Measurements from ENCODE around the gene GNAS-AS1. TPM values are rescaled to one million over a fixed set of nuclear protein-coding genes. Genes with fewer than 3 reads are reported as not detected.

Gene GNAS-AS1
- total and polyA plus RNA-seq, 2 of the 8 experiments (the other 6 are each of a cell fraction or from before 2014, with no cell fraction given) = 4.7 to 13.7 TPM

- peaks cover 3% of the 10 kb centered on the region for H3K79me1 ChIP-seq (ENCODE audit: low read depth, low read length)
- no peak overlapping the region for H4K8ac ChIP-seq (ENCODE audit: extremely low read depth, insufficient read depth, low read length)
- H2BK20ac ChIP-seq (ENCODE audit: low read length) = no peak overlapping the region
- no peak overlapping the region for H3K4me2 ChIP-seq (ENCODE audit: insufficient read depth in 1 of 2, low read depth in 2 of 2, low read length in 2 of 2)
- no peak overlapping the region for H3K14ac ChIP-seq (ENCODE audit: insufficient read length)
- H3K27me3 ChIP-seq (replicated peaks in 1 of 4; ENCODE audit: control insufficient read depth in 3 of 4, extremely low read depth in 1 of 4, insufficient read depth in 3 of 4, low read length in 3 of 4) = no peaks in the 10 kb centered on the region
- 85% methylated on average over 10 of the region's 10 CpGs; no CpG with 5 or more reads in 1 of the 2 experiments for WGBS, 2 experiments (ENCODE audit: extremely low coverage in 1 of 2, insufficient coverage in 1 of 2, insufficient read length in 1 of 2, insufficient replicate concordance in 2 of 2, low coverage in 1 of 2, low lambda C conversion rate in 2 of 2, missing lambda C conversion rate in 1 of 2)
- no peaks in the 10 kb centered on the region for H3K9me3 ChIP-seq (ENCODE audit: insufficient read depth in 2 of 2, low read depth in 1 of 2, low read length in 1 of 2)
- H3K79me2 ChIP-seq (ENCODE audit: control insufficient read depth in 1 of 2, insufficient read depth in 2 of 2, low read length in 2 of 2) = peaks cover 23 to 100% of the 10 kb centered on the region in 2 experiments
- CTCF ChIA-PET (ENCODE audit: partially characterized antibody) = interaction anchor here (0.7 to 8.7 kb wide), 7 partner anchors 12 to 353 kb away, joined by 3 to 57 read pairs (median 5); partner anchors contain the start of genes GNAS, GNAS-AS1 and STX16
- no peak overlapping the region for H3K9ac ChIP-seq (replicated peaks in 1 of 4; ENCODE audit: extremely low read depth in 1 of 4, low read depth in 3 of 4, low read length in 3 of 4)
- POLR2A ChIA-PET (ENCODE audit: partially characterized antibody) = interaction anchor here (1.0 to 11.8 kb wide), 6 partner anchors 10 to 321 kb away, joined by 3 to 163 read pairs (median 8); partner anchors contain the start of genes GNAS and GNAS-AS1
- peaks cover 8% of the 10 kb centered on the region; the same call in 1 of the 2 replicates for H3K23me2 ChIP-seq (ENCODE audit: low read depth, low read length)
- H2BK15ac ChIP-seq (ENCODE audit: low read length) = no peak overlapping the region
- no peak overlapping the region for H3K23ac ChIP-seq (ENCODE audit: insufficient read length)
- H2BK12ac ChIP-seq (ENCODE audit: low read depth, low read length) = no peak overlapping the region
- DNase-seq (ENCODE audit: low read depth in 1 of 2, low spot score in 2 of 2) (no peak), FAIRE-seq (no peak)
- H2AFZ ChIP-seq (ENCODE audit: low read length) = no peak overlapping the region
- H3K36me3 ChIP-seq (ENCODE audit: control insufficient read depth in 2 of 4, insufficient read depth in 4 of 4, low read length in 3 of 4) = peaks cover 0 to 32% (median 10%) of the 10 kb centered on the region in 4 experiments; a peak in 5 of 8 replicates
- no peak overlapping the region for H3K4ac ChIP-seq (replicated peaks; ENCODE audit: insufficient read length, low read depth, low read length)
- H4K91ac ChIP-seq (replicated peaks; ENCODE audit: insufficient read length, low read length) = no peak overlapping the region
- no peak overlapping the region for H2AK5ac ChIP-seq (ENCODE audit: low read depth, low read length)
- peaks cover 6 to 22% of the 10 kb centered on the region in 2 experiments for H4K20me1 ChIP-seq (replicated peaks in 1 of 2; ENCODE audit: control insufficient read depth in 1 of 2, insufficient read depth in 2 of 2, low read length in 2 of 2)
- no peak overlapping the region for H3K27ac ChIP-seq (ENCODE audit: low read depth, low read length)
- H2BK5ac ChIP-seq (ENCODE audit: low read depth, low read length) = no peak overlapping the region
- H4K5ac ChIP-seq (ENCODE audit: insufficient read length, low read depth, low read length) = no peak overlapping the region
- peaks cover 0 to 6% (median 0%) of the 10 kb centered on the region in 4 experiments; a peak in 1 of 7 replicates for H3K4me1 ChIP-seq (replicated peaks in 1 of 4; ENCODE audit: control insufficient read depth in 3 of 4, insufficient read depth in 4 of 4, low read length in 3 of 4)
- no peak overlapping the region for H3K56ac ChIP-seq (replicated peaks; ENCODE audit: insufficient read length, low read depth, low read length)
- no peak overlapping the region for H2BK120ac ChIP-seq (replicated peaks; ENCODE audit: low read depth, low read length)
- H3K18ac ChIP-seq (ENCODE audit: extremely low read depth, low read length) = no peak overlapping the region
- H3K4me3 ChIP-seq (ENCODE audit: extremely low read depth in 1 of 4, insufficient read depth in 2 of 4, low read depth in 3 of 4, low read length in 4 of 4) = no peak overlapping the region
- TF ChIP-seq EGR1 (IDR thresholded peaks at IDR 0.05; ENCODE audit: borderline replicate concordance, low read depth, low read length) (no peak), E2F6 (IDR thresholded peaks at IDR 0.05) (no peak), SIN3A (conservative IDR thresholded peaks at IDR 0.05 in 1 of 2, IDR thresholded peaks at IDR 0.05 in 1 of 2; ENCODE audit: low read depth in 1 of 2, low read length in 2 of 2) (no peak), YY1 (IDR thresholded peaks at IDR 0.05; ENCODE audit: low read depth, low read length) (no peak), BRCA1 (IDR thresholded peaks at IDR 0.05; ENCODE audit: low read depth, low read length) (no peak), POLR2AphosphoS5 (IDR thresholded peaks at IDR 0.05; ENCODE audit: low read depth, low read length) (no peak), CHD1 (IDR thresholded peaks at IDR 0.05; ENCODE audit: low read depth, low read length) (no peak), CHD2 (IDR thresholded peaks at IDR 0.05; ENCODE audit: low read length) (no peak), CREB1 (IDR thresholded peaks at IDR 0.05) (no peak)
These were observed 16.8 kb downstream of the GNAS-AS1 start for GRCh38 chr20:58833921-58834320.
